ENCODE measurements around the gene PIGM.

GRCh38 chr1:159987186-159987585, 44.6 kb downstream of the PIGM start:
- no peak for TF ChIP-seq CHD2 (IDR thresholded peaks at IDR 0.05; ENCODE audit: low read length, partially characterized antibody)
- TF ChIP-seq, protein P1, sequence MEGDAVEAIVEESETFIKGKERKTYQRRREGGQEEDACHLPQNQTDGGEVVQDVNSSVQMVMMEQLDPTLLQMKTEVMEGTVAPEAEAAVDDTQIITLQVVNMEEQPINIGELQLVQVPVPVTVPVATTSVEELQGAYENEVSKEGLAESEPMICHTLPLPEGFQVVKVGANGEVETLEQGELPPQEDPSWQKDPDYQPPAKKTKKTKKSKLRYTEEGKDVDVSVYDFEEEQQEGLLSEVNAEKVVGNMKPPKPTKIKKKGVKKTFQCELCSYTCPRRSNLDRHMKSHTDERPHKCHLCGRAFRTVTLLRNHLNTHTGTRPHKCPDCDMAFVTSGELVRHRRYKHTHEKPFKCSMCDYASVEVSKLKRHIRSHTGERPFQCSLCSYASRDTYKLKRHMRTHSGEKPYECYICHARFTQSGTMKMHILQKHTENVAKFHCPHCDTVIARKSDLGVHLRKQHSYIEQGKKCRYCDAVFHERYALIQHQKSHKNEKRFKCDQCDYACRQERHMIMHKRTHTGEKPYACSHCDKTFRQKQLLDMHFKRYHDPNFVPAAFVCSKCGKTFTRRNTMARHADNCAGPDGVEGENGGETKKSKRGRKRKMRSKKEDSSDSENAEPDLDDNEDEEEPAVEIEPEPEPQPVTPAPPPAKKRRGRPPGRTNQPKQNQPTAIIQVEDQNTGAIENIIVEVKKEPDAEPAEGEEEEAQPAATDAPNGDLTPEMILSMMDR (IDR thresholded peaks at IDR 0.05), result no peak
- TF ChIP-seq CBX8 (IDR thresholded peaks at IDR 0.05), result no peak
- no peak for TF ChIP-seq RAD21 (conservative IDR thresholded peaks at IDR 0.05 in 1 of 2, IDR thresholded peaks at IDR 0.05 in 1 of 2)
- TF ChIP-seq GATA3 (IDR thresholded peaks at IDR 0.05; ENCODE audit: borderline replicate concordance), result no peak
- TF ChIP-seq MAFK (IDR thresholded peaks at IDR 0.05; ENCODE audit: partially characterized antibody), result no peak
- TF ChIP-seq POLR2A (IDR thresholded peaks at IDR 0.05; ENCODE audit: low read length), result no peak
- TF ChIP-seq EP300 (IDR thresholded peaks at IDR 0.05), result no peak

Measured in A549 (cell line).